ENCODE data around the gene WASL. TPM values are rescaled to one million over a fixed set of nuclear protein-coding genes. Genes with fewer than 3 reads are reported as not detected.
"Not testable (repeated sequence)": the region's sequence is repeated elsewhere in the genome, so short reads cannot be mapped to it uniquely, and the experiment has no call there.

WASL gene
- total RNA-seq, 1 donor from 2014 or later, result 32.5 TPM

DNA sequence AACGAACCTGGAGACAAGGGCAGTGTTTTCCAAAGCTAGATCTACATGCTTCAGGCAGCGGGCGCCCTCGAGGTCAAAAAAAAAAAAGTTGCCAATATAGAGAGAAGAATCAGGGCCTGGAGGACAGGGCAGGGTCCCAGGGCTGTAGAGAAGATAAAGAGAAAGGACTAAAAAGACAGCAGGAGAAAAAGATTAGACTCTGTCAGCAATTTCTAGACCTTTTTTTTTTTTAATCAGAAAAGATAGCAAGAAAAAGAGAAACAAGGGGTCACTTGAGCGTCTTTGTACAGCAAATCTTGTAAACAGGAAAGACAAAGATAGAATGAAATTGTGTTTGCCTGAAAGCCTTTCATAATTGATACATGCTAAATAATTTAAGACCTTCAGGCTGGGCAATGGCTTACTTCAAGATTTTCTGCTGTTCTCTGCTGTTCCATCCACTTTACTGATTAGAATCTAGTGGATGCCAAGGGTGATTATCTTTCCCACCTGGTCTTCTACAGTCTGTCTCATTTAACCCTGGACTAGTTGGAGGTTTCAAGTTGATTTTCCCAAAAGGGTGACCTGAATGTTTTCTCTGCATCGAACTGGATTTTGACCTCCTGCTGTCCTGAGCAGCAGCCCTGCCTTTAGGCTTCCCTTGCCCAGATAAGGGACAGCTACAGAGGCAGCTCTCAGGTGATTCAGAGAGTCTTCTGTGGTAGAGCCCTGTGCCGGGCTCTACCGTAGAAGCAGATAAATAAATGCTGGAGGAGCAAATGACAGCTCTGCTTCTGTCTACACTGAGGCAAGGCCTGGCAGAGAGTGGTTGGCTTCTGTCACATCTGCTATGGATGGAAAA is 88.1 kb downstream of the WASL start:
- no peak for DNase-seq (ENCODE audit: low read depth)

DNA sequence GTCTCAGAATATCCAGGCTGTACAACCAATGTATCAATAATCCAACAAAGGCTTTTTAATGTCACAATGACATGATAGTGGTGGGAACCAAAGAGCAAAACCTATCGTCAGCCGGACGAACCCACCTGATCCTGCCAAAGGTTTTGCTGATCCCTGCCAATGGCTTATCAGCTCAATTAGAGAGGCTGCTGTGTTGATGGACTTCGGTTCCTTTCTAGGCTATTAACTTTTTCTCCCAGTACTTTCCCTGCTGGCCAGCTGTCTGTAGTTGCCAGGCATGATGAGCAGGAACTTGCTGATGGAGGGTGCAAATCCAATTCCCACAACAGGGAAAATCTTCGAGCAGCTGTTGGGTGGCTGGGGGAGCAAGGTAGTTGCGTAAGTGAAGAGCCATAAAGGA is 90.8 kb downstream of the WASL start:
- no peak for DNase-seq (ENCODE audit: low read depth)

DNA sequence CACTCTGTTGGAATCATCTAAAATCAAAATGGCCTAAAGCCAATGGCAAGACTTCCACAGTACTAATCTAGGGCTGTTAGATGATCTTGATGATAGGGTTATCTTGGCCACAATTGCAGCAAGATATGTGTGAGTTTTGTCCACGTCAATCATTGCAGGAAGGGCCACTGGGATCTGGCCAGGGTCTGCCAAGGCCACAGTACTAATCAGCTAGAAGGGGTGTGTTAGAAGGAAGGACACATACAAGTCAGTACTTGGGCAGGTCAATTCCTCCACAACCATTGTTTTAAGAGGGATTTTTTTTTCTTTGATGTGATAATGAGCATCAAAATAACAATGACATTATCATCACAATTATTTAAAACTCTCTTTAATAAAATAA is 91.5 kb downstream of the WASL start:
- no peak for DNase-seq (ENCODE audit: low read depth)

DNA sequence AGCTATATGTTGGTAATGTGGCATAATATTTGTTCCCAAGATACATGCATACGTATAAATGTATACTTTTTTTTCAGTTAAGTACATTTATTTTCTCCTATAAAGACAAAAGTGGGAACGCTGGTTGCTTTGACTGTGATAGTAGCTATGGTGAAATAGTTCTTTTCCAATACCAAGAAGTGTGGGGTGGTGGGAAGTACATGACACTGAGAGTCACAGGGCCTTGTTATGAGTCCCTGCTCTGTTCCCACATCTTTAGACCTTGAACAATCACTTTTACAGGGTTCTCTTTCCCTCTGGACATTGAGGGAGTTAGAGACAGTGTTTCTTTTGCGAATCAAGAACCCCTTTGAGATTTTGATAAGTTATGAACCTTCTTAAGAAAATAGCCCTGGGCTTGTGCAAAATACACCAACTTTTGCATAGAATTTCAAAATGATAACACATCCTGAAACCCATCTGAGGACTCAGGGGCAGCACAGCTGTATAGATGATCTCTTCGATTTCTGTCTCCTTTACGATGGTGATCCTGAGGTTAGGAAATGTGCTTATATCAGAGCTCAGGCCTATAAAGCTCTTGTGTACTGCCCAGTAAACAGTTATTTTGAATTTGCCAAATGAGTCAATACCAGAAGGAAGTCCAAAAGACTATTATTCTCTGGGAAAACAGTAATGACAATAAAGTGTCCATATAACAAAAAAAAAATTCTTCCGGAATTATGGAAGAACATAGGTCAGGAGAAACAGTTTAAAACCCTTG is 92.1 kb downstream of the WASL start:
- no peak for DNase-seq (ENCODE audit: low read depth)

DNA sequence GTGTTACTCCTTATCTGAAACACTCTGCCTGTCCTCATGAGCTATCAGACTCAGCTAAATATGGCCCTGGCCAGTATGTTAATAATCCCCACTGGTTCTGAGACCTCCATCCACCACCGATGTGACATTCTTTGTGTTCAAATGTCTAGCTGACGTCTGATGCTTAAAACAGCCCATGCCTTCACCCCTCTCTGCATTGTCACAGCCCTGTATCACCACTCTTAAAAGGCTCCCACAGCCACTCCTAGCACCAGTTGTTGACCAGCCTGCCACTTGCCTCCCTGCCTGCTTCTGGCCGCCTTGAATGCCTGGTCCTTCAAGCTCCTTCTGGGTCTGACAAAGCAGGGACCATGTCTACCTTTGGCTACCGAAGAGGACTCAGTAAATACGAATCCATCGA is 93.2 kb downstream of the WASL start, which contains the start of gene LMOD2:
TSS of gene LMOD2 (plus strand) at position 253 of the 400 bp plus-strand sequence. CDS start at position 351, 98 bp downstream.
- no peak for DNase-seq (ENCODE audit: low read depth)

DNA sequence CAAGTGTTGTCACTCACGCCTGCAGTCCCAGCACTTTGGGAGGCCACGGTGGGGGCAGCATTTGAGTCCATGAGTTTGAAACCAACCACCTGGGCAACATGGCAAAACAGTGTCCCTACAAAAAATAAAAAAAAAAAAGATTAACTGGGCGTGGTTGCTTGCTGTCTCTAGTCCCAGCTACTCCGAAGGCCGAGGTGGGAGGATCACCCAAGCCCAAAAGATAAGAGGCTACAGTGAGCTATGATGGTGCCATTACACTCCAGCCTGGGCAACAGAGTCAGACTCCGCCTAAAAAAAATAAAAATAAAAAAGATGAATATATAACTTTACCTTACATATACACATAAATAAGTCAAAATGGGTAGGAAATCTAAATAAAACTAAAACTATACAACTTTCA is 95.6 kb downstream of the WASL start:
- no peak for DNase-seq (ENCODE audit: low read depth)

DNA sequence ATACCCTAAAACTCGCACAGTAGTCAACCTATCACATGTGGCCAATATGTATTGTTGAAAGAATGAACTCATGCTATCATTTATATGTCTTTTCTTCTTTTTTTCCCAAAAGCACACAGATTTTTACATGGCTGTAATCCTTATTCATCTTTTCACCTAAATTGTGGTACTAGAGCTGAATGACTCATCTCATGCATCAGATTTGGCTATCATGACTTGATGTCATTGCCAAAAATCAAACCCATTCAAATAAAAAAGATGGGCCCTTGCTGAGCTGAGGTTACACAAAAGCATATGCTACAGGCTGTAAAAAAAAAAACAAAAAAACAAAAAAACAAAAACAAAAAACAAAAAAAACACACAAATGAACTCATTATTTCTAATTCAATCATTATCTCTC is 96.4 kb downstream of the WASL start:
- no peak for DNase-seq (ENCODE audit: low read depth)

DNA sequence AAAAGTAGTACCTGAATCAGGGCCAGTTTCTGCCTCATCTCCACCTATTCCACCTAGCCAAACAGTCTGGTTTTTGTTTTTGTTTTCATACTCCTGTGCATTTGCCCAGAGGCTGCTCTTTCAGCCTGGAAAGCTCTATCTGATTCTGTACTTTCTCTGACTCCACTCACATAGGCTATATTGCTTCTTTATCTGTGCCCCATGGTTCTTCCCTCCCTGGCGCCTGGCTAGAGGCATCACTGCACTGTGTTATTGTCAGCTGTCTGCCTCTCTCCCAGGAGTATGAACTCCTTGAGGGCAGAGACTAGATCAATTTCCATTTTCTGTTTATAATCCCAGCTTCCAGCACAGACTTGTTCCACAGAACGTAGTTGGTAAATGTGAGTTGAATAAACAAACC is 98.2 kb downstream of the WASL start:
- no peak for DNase-seq (ENCODE audit: low read depth)

DNA sequence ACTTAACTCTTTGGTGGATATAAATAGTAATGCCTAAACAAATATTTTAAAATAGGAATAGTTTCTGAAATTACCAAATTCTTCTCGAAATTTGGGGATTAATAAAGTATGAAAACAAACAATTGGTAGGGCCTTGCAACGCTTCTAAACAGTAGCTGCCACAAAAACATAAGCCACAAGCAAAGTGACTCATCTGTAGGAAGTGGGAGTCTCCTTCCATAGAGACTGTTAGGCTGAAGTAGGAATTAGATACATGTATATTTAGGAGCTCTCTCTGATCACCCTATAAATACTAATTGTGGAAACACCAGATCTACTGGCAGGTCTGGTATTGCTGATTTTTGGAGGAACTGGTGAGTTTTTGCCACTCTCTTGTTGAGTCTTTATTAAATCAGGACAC is 98.8 kb downstream of the WASL start:
- no peak for DNase-seq (ENCODE audit: low read depth)

DNA sequence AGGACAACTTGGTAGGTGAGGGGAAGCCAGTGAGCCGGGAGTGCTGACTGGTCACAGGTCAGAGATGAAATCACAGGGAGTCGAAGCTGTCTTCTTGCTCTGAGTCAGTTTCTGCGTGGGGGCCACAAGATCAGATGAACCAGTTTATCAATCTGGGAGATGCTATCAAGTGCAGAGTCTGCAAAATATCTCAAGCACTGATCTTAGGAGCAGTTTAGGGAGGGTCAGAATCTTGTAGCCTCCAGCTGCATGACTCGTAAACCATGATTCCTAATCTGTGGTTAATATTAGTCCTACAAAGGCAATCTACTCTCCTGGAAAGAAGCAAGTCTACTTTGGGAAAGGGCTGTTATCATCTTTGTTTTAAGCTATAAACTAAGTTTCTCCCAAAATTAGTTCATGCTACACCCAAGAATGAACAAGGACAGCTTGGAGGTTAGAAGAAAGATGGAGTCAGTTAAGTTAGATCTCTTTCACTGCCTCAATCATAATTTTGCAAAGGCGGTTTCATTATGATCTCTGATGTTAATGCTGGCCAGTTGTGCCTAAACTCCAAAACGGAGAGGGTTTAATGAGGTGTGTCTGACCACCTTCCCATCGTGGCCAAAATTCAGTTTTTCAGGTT is 101.6 kb downstream of the WASL start:
- DNase-seq (ENCODE audit: low read depth), result peak; percentile 30

DNA sequence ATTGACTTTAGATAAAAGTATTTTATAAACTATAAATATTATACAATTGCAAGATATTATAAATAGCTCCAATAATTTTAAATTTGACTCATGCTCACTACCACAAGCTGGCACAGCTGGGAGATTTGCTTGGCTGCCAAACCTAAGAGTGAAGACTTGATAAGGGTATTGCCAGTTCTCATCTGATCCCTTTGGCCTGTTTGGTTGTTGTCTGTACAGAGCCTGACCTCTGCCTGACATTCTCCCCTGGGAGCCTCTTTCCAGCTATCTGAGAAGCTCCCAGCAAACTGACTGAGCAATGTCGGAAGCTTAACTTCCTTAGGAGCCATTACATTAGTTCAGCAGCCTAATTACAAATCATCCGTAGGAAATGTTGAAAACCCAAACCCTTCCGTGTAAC is 103.3 kb downstream of the WASL start:
- DNase-seq (ENCODE audit: low read depth), result no peak

DNA sequence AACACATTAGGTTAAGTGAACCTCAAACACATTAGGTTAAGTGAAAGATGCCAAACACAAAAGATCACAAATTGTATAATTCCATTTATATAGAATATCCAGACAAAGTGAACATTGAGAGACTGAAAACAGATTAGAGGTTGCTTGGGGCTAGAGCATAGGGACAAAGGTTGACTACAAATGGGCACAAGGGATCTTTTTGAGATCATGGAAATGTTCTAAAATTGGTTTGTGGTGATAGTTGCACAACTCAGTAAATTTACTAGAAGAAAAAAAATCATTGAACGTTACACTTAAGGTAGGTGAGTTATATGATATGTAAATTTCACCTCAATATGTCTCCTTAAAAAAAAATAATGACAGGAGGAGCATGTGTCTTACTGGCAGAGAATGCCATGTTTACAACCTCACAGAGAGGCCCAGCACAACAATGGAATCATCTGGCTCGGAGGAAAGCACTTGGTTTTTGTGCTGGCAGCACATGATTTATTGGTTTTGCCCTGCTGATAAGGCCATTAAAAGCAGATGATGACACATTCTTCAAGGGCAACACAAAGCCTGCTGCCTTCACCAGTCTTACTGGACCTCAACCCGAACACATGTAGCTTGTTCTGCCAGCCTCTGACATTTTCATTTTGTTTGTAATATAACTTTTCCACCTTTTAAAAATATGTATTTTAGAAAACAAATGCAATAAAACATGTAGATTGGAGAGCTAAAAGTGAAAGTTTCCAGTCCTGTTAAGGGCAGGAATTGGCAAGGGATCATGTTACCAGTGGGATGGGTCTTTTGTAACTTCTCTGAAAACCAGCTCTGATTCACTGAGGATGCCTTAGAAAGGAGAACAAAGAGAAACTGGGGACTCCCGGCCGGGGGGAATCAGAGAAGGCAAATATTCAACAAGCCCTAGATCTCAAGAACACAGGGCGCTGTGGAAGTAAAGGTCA is 105.0 kb downstream of the WASL start:
- DNase-seq (ENCODE audit: low read depth), result peak; percentile 87

DNA sequence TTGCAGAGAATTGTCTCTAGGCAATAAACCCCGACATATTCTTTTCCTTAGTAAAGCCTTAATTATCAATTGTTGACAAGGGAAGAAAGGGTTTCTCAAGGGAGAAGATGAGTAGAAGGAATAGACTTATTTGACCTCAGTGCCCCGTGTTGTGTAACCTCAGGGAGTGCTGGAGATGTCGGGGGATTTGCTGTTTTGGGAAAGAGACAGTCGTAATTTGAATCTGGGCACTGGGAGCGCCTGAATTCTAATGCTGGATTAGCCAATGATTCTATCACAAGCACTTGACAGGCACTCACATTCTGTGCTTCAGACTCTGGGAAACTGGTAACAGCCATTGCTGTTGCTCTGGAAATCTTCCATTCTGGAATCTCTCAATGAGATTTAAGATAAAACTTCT is 106.9 kb downstream of the WASL start:
- no peak for DNase-seq (ENCODE audit: low read depth)

DNA sequence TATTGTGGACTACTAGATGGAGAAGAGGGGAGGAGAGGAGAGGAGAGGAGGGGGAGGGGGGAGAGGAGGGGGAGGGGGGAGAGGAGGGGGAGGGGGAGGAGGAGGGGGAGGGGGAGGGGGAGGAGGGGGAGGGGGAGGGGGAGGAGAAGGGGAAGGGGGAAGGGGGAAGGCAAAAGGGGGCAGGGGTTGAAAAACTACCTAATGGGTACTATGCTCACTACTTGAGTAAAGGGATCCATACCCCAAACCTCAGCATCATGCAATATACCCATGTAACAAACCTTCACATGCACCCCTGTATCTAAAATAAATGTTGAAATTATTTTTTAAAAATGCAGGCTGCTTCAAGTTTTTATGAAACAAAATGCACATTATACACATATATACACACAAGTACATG is 108.2 kb downstream of the WASL start:
- DNase-seq (ENCODE audit: low read depth), result no peak

DNA sequence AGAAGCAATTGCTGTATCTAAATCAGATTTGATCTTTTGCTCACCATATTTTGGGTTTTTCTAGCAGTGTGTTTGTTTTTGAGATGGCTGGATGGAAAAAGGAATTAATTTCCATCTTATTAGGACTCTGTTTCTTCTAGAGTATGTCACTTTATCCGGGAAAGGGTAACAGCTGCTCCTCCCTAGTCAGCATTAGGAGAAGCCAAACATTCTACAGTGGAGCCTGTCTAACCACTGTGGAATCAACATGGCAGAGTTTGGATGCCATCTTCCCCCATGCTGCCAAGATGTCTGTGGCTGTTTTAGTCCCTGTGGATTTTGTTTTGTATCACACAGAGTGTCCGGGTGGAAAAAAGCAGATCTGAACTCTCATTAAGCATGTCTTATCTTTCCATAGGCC is 109.2 kb downstream of the WASL start:
- DNase-seq (ENCODE audit: low read depth), result no peak

DNA sequence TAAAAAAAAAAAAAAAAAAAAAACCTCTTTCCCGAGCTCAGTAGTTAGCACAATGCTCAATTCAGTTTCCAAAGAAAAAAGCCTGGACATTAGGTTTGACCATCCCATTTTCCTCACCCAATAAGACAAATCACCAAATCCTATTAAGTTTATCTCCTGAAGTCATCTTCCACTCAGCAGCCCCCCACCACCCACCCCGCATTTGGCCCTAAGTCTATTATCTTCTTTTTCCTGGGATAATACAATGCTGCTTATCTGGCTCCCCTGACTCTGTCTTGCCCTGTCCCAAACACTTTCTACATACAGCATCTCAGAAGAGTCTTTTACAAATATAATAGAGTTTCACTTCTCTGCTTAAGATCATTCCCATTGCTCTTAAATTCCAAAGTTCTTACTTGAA is 110.9 kb downstream of the WASL start:
- DNase-seq (ENCODE audit: low read depth), result no peak

DNA sequence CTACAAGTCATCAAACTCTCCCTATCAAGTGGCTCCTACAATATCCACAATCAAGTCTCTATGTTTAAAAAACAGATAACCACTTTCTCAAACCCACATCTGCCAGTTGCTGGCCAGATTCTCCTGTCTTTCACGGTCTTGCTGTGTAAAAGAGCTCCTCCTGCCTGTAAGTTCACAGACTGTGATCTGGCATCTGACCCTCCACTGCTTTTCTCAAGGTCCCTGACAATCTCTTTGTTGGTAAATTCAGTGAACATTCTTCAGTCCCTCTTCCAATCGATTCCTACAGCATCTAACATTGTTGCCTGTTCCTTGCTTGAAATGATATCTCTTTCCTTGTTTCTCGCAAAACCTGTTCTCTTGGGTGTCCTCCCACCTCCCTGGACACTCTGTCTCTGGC is 111.6 kb downstream of the WASL start:
- no peak for DNase-seq (ENCODE audit: low read depth)

DNA sequence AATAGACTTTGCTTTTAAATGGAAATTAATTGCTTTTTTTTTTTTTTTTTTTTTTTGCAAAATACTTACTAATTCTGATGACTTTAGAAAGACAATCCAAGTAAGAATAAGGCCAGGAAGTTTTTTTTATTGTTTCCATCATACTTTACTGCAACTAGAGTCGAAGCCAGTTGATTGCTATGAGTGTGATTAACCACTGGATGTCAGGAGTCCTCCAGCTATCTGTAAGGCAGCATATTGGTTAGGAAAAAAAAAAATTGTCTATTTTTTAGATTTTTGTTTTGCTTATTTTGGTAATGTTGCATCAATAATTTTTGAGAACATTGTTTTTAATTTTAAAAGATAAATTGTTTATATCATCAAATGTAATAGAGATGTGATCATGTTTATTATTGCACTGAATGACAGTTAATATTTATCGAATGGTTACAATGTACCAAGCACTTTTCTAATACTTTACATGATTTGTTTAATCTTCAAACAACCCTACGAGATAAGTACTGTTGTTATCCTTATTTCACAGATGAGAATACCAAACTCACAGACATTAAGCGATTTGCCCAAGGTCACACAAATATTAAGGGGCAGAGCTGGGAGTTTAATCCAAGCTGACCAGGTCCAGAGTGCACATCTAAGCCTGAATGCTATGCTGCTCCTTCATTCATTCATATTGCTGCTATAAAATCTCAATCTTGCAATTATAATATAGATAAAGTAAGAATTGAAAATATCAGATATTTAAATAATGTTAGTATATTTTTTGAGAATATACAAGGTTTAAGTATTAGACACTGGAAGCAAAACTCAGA is 113.0 kb downstream of the WASL start:
- peak; percentile 46 for DNase-seq (ENCODE audit: low read depth)

DNA sequence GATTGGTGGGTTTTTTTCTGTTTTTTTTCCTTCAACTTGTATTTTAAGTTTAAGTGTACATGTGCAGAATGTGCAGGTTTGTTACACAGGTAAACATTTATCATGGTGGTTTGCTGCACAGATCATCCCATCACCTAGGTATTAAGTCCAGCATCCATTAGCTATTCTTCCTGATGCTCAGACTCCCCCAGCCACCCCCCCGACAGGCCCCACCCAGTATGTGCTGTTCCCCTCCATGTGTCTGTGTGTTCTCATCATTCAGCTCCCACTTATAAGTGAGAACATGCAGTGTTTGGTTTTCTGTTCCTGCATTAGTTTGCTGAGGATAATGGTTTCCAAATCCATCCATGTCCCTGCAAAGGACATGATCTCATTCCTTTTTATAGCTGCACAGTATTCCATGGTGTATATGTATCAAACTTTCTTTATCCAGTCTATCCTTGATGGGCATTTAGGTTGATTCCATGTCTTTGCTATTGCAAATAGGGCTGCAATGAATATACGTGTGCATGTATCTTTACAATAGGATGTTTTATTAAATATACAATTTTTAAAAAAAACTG is 114.7 kb downstream of the WASL start:
- DNase-seq (ENCODE audit: low read depth), result not testable (repeated sequence)

DNA sequence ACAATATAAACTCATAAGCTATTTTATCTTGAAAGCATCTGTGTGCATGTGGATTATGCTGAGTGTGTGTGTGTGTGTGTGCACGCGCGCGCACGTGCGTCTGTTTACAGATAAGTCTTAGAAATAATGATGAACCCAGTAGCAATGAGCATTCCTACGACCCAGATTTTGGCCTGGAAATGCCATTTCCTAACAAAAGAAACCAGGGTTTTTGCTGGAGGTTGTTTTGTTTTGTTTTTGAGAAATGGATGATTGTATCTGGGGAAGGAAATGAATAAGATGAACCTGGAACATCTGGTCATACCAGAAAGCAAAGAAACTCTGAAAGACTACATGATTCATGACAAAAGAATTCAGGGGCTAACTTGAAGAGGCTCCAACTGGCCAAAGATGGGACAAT is 115.2 kb downstream of the WASL start:
- DNase-seq (ENCODE audit: low read depth), result peak; percentile 31

Data from renal cortical epithelial cell (primary cell).